Fibroblast of skin of left quadriceps (primary cell): ENCODE data around the gene KCNJ8.
"Not testable (repeated sequence)": the region's sequence is repeated elsewhere in the genome, so short reads cannot be mapped to it uniquely, and the experiment has no call there.

Experiments
- DNase-seq, 2 experiments: peaks; one replicate each; pipeline ENCODE4 v3.0.0-alpha.2; 2013; ENCODE audit warnings: low read depth in 2 of 2

Gene KCNJ8

GRCh38 chr12:21774358-21775132, at the start of gene KCNJ8:
KCNJ8 (minus strand) TSS chr12:21774706; CDS start chr12:21773616, 1,090 bp downstream.
- DNase-seq, result no peak

GRCh38 chr12:21823581-21823980, 49.1 kb upstream of the KCNJ8 start:
- no peak for DNase-seq

GRCh38 chr12:21819678-21820077, 45.2 kb upstream of the KCNJ8 start:
- no peak for DNase-seq

- DNase-seq, result peak in 1 of 2 experiments; percentile 47
Measured at GRCh38 chr12:21819236-21819635, 44.7 kb upstream of the KCNJ8 start.

- DNase-seq, result no peak
Measured at GRCh38 chr12:21818627-21819026, 44.1 kb upstream of the KCNJ8 start.

GRCh38 chr12:21815306-21816062, 41.0 kb upstream of the KCNJ8 start:
- no peak for DNase-seq

GRCh38 chr12:21814814-21815213, 40.3 kb upstream of the KCNJ8 start:
- no peak for DNase-seq

GRCh38 chr12:21814327-21814726, 39.8 kb upstream of the KCNJ8 start:
- DNase-seq, result no peak

- no peak for DNase-seq
Measured at GRCh38 chr12:21813751-21814150, 39.2 kb upstream of the KCNJ8 start.

- DNase-seq, result no peak
Measured at GRCh38 chr12:21813125-21813524, 38.6 kb upstream of the KCNJ8 start.

- DNase-seq, result not testable (repeated sequence)
Measured at GRCh38 chr12:21812340-21812739, 37.8 kb upstream of the KCNJ8 start.

GRCh38 chr12:21809100-21809499, 34.6 kb upstream of the KCNJ8 start:
- DNase-seq, result no peak

- no peak for DNase-seq
Measured at GRCh38 chr12:21806255-21806654, 31.7 kb upstream of the KCNJ8 start.

- DNase-seq, result no peak
Measured at GRCh38 chr12:21801522-21802288, 27.2 kb upstream of the KCNJ8 start.

- no peak for DNase-seq
Measured at GRCh38 chr12:21800011-21800410, 25.5 kb upstream of the KCNJ8 start.

GRCh38 chr12:21797539-21797938, 23.0 kb upstream of the KCNJ8 start:
- DNase-seq, result no peak

- no peak for DNase-seq
Measured at GRCh38 chr12:21795648-21796328, 21.3 kb upstream of the KCNJ8 start.

GRCh38 chr12:21794807-21795595, 20.5 kb upstream of the KCNJ8 start:
- DNase-seq, result not testable (repeated sequence)

GRCh38 chr12:21789687-21790086, 15.2 kb upstream of the KCNJ8 start:
- DNase-seq, result not testable (repeated sequence)

GRCh38 chr12:21788089-21788983, 13.8 kb upstream of the KCNJ8 start:
- no peak for DNase-seq
